Activated T-helper 2 cell treated with anti-CD3 and anti-CD28 coated beads, Interferon-gamma antibody, Interleukin-2, Interleukin-4, amounts not matched to agents 10 μg/mL and 5 μg/mL and 100 μg/mL, durations not matched to agents 14 hours and 24 hours and 36 hours (primary cell): ENCODE measurements around the gene SIRT2. TPM values are rescaled to one million over a fixed set of nuclear protein-coding genes. Genes with fewer than 3 reads are reported as not detected.
"Not testable (repeated sequence)": the region's sequence is repeated elsewhere in the genome, so short reads cannot be mapped to it uniquely, and the experiment has no call there.

Source experiments
- DNase-seq: peaks from one replicate; pipeline ENCODE4 v3.0.0; 2021; ENCODE audit warnings: low spot score
- H3K27ac Mint-ChIP-seq: one replicate; pipeline ENCODE4 v1.8.0; 2021; ENCODE audit warnings: mixed read lengths
- H3K27me3 Mint-ChIP-seq: one replicate; pipeline ENCODE4 v1.8.0; 2021; ENCODE audit warnings: low read depth, mixed read lengths
- H3K36me3 Mint-ChIP-seq: one replicate; pipeline ENCODE4 v1.8.0; 2021; ENCODE audit warnings: low read depth, mixed read lengths
- H3K4me1 Mint-ChIP-seq: one replicate; pipeline ENCODE4 v1.8.0; 2021; ENCODE audit warnings: low read depth, mixed read lengths
- H3K4me3 Mint-ChIP-seq: one replicate; pipeline ENCODE4 v1.8.0; 2021; ENCODE audit warnings: low read depth, mild to moderate bottlenecking, moderate library complexity, mixed read lengths
- H3K9me3 Mint-ChIP-seq: one replicate; pipeline ENCODE4 v1.8.0; 2021; ENCODE audit warnings: mixed read lengths
- intact Hi-C: fragments of 100-400 bp; cut with micrococcal nuclease; formaldehyde crosslinking; loops from one replicate; pipeline ENCODE4 v1.15.1; 2023
- total RNA-seq: library from RNA; stranded (reverse); gene quantifications from 2 replicates; pipeline ENCODE4 v1.2.3, GENCODE V29; 2022

SIRT2 gene
- total RNA-seq, result 29.0 and 30.2 TPM in 2 replicates

- no peaks in the 10 kb centered on the region for H3K27me3 Mint-ChIP-seq
- H3K9me3 Mint-ChIP-seq, result no peaks in the 10 kb centered on the region
- intact Hi-C loops, result loop anchor here (1.0 kb wide), 3 partner anchors 31 to 68 kb away; partner anchors contain the start of genes ECH1, MRPS12 and SARS2
- peaks cover 25% of the 10 kb centered on the region for H3K36me3 Mint-ChIP-seq
- peak; percentile 100 for DNase-seq
- H3K4me1 Mint-ChIP-seq, result peaks cover 15% of the 10 kb centered on the region
- peak within 1 kb of the TSS; percentile 90 for H3K4me3 Mint-ChIP-seq
- H3K27ac Mint-ChIP-seq, result peak within 1 kb of the TSS; percentile 85
These were observed at the start of gene SIRT2, which contains the start of gene NFKBIB for GRCh38 chr19:38899447-38900201. Gene SIRT2, minus strand, starts transcription at chr19:38899618. Its CDS starts 97 bp downstream, at chr19:38899521. Gene NFKBIB, plus strand, starts transcription at chr19:38899969. Its CDS starts 64 bp downstream, at chr19:38900033.

- H3K4me1 Mint-ChIP-seq, result peaks cover 5% of the 10 kb centered on the region
- H3K9me3 Mint-ChIP-seq, result no peaks in the 10 kb centered on the region
- peaks cover 5% of the 10 kb centered on the region for H3K27me3 Mint-ChIP-seq
- no peak for DNase-seq
- intact Hi-C loops, result no loop called here
- H3K36me3 Mint-ChIP-seq, result no peaks in the 10 kb centered on the region
- H3K4me3 Mint-ChIP-seq, result no peak overlapping the region
- H3K27ac Mint-ChIP-seq, result no peak overlapping the region
These were observed 47.0 kb upstream of the SIRT2 start for GRCh38 chr19:38946229-38947010.

GRCh38 chr19:38945562-38946228, 46.3 kb upstream of the SIRT2 start:
- Mint-ChIP-seq H3K27me3 (peaks cover 7% of the 10 kb centered on the region), H3K36me3 (no peaks in the 10 kb centered on the region), H3K27ac (no peak overlapping the region), H3K9me3 (no peaks in the 10 kb centered on the region), H3K4me3 (no peak overlapping the region), H3K4me1 (peaks cover 6% of the 10 kb centered on the region)
- DNase-seq, result no peak
- intact Hi-C loops, result no loop called here

- no peak for DNase-seq
- H3K4me3 Mint-ChIP-seq, result no peak overlapping the region
- intact Hi-C loops, result no loop called here
- no peak overlapping the region for H3K27ac Mint-ChIP-seq
- H3K4me1 Mint-ChIP-seq, result peaks cover 5% of the 10 kb centered on the region
- H3K36me3 Mint-ChIP-seq, result no peaks in the 10 kb centered on the region
- H3K9me3 Mint-ChIP-seq, result no peaks in the 10 kb centered on the region
- H3K27me3 Mint-ChIP-seq, result peaks cover 12% of the 10 kb centered on the region
These were observed 45.6 kb upstream of the SIRT2 start for GRCh38 chr19:38944981-38945506.

- intact Hi-C loops, result no loop called here
- no peak overlapping the region for H3K4me3 Mint-ChIP-seq
- no peaks in the 10 kb centered on the region for H3K36me3 Mint-ChIP-seq
- H3K9me3 Mint-ChIP-seq, result no peaks in the 10 kb centered on the region
- peaks cover 5% of the 10 kb centered on the region for H3K4me1 Mint-ChIP-seq
- no peak overlapping the region for H3K27ac Mint-ChIP-seq
- DNase-seq, result no peak
- peaks cover 17% of the 10 kb centered on the region for H3K27me3 Mint-ChIP-seq
These were observed 43.2 kb upstream of the SIRT2 start for GRCh38 chr19:38942471-38943181.

- Mint-ChIP-seq H3K4me3 (no peak overlapping the region), H3K27ac (no peak overlapping the region), H3K4me1 (peaks cover 5% of the 10 kb centered on the region), H3K27me3 (peaks cover 17% of the 10 kb centered on the region), H3K36me3 (no peaks in the 10 kb centered on the region), H3K9me3 (no peaks in the 10 kb centered on the region)
- intact Hi-C loops, result no loop called here
- no peak for DNase-seq
These were observed 42.6 kb upstream of the SIRT2 start for GRCh38 chr19:38941979-38942378.

- H3K27me3 Mint-ChIP-seq, result peaks cover 17% of the 10 kb centered on the region
- H3K27ac Mint-ChIP-seq, H3K4me1 Mint-ChIP-seq, H3K9me3 Mint-ChIP-seq, intact Hi-C loops, H3K4me3 Mint-ChIP-seq, H3K36me3 Mint-ChIP-seq, DNase-seq: not testable (repeated sequence)
These were observed 42.0 kb upstream of the SIRT2 start for GRCh38 chr19:38941466-38941865.

DNA sequence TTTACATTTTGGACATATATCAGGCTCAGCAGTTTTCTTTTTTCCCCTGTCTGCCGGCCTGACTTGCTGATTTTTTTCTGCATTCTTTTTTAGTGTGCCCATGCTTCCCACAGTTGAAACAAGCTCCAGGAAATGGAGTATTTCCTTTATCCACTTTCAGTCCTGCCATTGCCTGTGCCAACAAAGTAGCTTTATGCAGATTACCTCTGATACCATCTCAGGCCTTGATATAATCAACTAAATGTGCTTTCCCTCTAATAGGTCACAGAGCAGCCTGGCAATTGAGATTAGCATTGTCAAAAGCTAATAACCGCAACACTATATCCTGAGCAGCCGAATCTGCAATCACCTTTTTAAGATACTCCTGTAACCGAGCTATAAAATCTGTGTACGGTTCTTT, 40.5 kb upstream of the SIRT2 start:
- peaks cover 2% of the 10 kb centered on the region for H3K9me3 Mint-ChIP-seq
- intact Hi-C loops, result no loop called here
- no peak overlapping the region for H3K4me3 Mint-ChIP-seq
- DNase-seq, result no peak
- H3K36me3 Mint-ChIP-seq, result peaks cover 11% of the 10 kb centered on the region
- H3K27me3 Mint-ChIP-seq, result peaks cover 17% of the 10 kb centered on the region
- H3K4me1 Mint-ChIP-seq, result peaks cover 5% of the 10 kb centered on the region
- H3K27ac Mint-ChIP-seq, result no peak overlapping the region

- Mint-ChIP-seq H3K9me3 (peaks cover 8% of the 10 kb centered on the region), H3K27me3 (peaks cover 4% of the 10 kb centered on the region), H3K27ac (no peak overlapping the region), H3K4me1 (peaks cover 24% of the 10 kb centered on the region), H3K4me3 (peak overlapping the region; percentile 94), H3K36me3 (peaks cover 45% of the 10 kb centered on the region)
- DNase-seq, result no peak
- intact Hi-C loops, result loop anchor here (5.0 kb wide), 1 partner anchor 201 kb away; no protein-coding TSS in a partner anchor
These were observed 34.1 kb upstream of the SIRT2 start for GRCh38 chr19:38933544-38933943.

DNA sequence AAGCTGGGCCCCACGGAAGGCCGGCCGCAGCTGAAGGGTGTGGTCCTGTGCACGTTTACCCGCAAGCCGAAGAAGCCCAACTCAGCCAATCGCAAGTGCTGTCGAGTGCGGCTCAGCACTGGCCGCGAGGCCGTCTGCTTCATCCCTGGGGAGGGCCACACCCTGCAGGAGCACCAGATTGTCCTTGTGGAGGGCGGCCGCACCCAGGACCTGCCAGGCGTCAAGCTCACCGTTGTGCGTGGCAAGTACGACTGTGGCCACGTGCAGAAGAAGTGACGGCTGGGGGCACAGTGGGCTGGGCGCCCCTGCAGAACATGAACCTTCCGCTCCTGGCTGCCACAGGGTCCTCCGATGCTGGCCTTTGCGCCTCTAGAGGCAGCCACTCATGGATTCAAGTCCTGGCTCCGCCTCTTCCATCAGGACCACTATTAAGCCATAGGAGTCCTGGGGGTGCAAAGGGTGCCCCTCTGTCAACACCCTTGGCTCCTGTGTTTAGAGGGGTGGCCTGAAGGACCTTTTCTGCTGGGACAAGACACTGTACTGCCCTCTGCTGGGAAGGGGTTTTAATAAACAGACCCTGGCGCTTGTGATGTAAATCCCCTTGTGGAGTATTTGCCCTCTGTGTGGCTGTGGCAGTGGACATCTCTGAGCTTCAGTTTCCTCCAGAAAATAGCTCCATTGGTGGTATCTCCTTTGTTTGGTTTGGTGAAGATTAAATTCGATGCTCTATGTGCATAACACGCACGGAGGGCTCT, 33.2 kb upstream of the SIRT2 start:
- no peak for DNase-seq
- intact Hi-C loops, result loop anchor here (5.0 kb wide), 1 partner anchor 200 kb away; no protein-coding TSS in a partner anchor
- Mint-ChIP-seq H3K4me1 (peaks cover 29% of the 10 kb centered on the region), H3K9me3 (peaks cover 8% of the 10 kb centered on the region), H3K27ac (no peak overlapping the region), H3K4me3 (peak overlapping the region; percentile 94), H3K36me3 (peaks cover 46% of the 10 kb centered on the region), H3K27me3 (no peaks in the 10 kb centered on the region)

- Mint-ChIP-seq H3K4me3 (peak overlapping the region; percentile 94), H3K4me1 (peaks cover 29% of the 10 kb centered on the region), H3K27ac (peak overlapping the region; percentile 97), H3K27me3 (no peaks in the 10 kb centered on the region), H3K9me3 (peaks cover 8% of the 10 kb centered on the region), H3K36me3 (peaks cover 46% of the 10 kb centered on the region)
- intact Hi-C loops, result loop anchor here (1.0 to 5.0 kb wide), 2 partner anchors 100 to 199 kb away; partner anchors contain the start of gene ECH1
- DNase-seq, result no peak
These were observed 32.0 kb upstream of the SIRT2 start for GRCh38 chr19:38931521-38931793.
